Measurements from ENCODE around the gene TRIM10.
"Not testable (repeated sequence)": the region's sequence is repeated elsewhere in the genome, so short reads cannot be mapped to it uniquely, and the experiment has no call there.

GRCh38 chr6:30165238-30165637 lies 4.2 kb upstream of the TRIM10 start:
- not testable (repeated sequence) for TF ChIP-seq EZH2 (IDR thresholded peaks at IDR 0.05; ENCODE audit: borderline replicate concordance, control insufficient read depth, low read depth, low read length); ZNF274 (IDR thresholded peaks at IDR 0.05; ENCODE audit: insufficient read depth, insufficient read length); ZNF687 (IDR thresholded peaks at IDR 0.05); MXI1 (IDR thresholded peaks at IDR 0.05; ENCODE audit: low read depth, low read length)
